GM19395 (cell line): ENCODE measurements around the gene RNF25.

Source experiments
- ATAC-seq: cut with Tn5 transposase; IDR thresholded peaks from one replicate; pipeline ENCODE4 v1.9.1; 2021; ENCODE audit warnings: mild to moderate bottlenecking, moderate library complexity; ENCODE audit not compliant: unreplicated experiment

Gene RNF25

GRCh38 chr2:218631837-218632236 is 40.0 kb downstream of the RNF25 start:
- ATAC-seq: no peak

DNA sequence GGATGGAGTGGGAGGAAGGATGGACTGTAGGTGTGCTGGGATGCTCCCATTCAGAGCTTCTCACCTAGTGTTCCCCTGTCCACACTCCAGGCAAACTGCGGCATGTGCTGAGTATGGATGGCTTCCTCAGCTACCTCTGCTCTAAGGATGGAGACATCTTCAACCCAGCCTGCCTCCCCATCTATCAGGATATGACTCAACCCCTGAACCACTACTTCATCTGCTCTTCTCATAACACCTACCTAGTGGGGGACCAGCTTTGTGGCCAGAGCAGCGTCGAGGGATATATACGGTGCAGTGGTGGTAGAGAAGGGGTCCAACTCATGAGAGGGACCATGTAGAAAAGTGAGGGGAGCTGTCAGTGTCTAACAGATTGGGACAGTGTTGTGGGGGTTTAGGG is 43.9 kb downstream of the RNF25 start:
- no peak for ATAC-seq

GRCh38 chr2:218626369-218626768 is 45.4 kb downstream of the RNF25 start:
- ATAC-seq: no peak

DNA sequence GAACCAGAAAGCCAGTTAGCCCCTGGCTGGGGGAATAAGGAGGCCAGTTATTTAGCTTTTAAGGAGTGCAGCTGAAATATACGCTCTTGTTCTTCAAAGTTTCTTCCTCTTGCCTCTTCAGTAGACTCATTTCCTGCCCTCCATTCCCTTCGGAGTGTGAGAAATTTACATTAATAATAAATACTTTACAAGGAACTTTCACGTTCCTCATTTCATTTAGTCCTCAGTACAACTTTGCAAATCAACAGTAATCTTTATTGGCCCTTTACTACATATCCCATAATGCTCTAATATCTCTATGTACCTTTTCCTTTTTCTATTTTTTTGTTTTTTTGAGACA is 48.5 kb downstream of the RNF25 start:
- ATAC-seq: no peak

DNA sequence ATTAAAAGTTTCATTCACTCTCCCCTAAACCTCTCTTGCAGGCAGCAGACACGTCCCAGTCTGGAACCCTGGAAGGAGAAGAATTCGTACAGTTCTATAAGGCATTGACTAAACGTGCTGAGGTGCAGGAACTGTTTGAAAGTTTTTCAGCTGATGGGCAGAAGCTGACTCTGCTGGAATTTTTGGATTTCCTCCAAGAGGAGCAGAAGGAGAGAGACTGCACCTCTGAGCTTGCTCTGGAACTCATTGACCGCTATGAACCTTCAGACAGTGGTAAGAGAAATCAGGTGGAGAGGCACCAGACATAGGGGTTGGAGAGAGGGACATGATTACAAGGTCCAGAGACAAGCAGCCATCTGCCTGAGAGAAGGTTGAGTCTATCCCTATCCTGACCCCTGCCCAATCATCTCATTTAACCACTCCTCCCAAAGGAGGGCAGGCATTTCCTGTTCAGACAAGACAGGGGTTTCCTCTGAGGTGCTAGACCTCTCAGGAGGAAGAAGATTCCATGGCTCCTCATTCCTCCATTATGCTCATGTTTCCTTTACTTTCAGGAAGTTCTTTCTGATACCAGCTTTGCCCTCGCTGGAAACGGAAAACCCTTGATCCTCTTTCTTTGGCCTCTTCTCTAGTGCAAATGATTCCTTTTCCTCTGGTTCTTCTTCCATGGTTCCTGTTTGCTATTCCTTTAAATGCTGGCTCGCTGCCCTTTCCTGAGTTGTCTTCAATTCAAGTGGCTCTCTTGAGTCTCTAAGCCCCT is 49.0 kb downstream of the RNF25 start:
- ATAC-seq: no peak

GRCh38 chr2:218621007-218621406 is 50.8 kb downstream of the RNF25 start:
- ATAC-seq: no peak

GRCh38 chr2:218618102-218618860 is 53.5 kb downstream of the RNF25 start:
- no peak for ATAC-seq

DNA sequence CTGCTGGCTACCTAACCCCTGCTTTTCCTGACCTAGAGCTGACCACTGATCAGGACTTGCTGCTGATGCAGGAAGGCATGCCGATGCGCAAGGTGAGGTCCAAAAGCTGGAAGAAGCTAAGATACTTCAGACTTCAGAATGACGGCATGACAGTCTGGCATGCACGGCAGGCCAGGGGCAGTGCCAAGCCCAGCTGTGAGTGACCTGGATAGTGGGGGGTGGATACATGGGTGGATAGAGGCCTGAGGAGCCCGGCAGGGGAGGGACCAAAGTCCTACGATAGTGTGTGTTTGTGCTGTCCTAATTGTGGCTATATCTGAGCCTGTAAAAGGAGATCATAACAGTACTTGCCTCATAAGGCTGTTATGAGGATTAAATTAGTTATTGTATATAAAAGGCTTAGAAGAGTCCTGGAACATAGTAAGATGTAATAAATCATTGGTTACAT is 55.9 kb downstream of the RNF25 start:
- no peak for ATAC-seq
